Fibroblast of lung (primary cell): ENCODE measurements around the gene CCL17.

Experiments
- EZH2 ChIP-seq: IDR thresholded peaks from 2 replicates; pipeline ENCODE4 v1.5.1; 2012; ENCODE audit warnings: low read length, control low read depth, mild to moderate bottlenecking; ENCODE audit errors: missing control alignments
- TF ChIP-seq, protein P1 (sequence below), 2 donors: IDR thresholded peaks in 1 of 2; conservative IDR thresholded peaks in 1 of 2; 1 replicate in 1 of 2; 2 replicates in 1 of 2; pipeline ENCODE4 v1.5.1; 2011 to 2012; ENCODE audit warnings: low read length in 2 of 2, control low read depth in 1 of 2, inconsistent platforms in 1 of 2, low read depth in 1 of 2, mild to moderate bottlenecking in 1 of 2

DNA sequence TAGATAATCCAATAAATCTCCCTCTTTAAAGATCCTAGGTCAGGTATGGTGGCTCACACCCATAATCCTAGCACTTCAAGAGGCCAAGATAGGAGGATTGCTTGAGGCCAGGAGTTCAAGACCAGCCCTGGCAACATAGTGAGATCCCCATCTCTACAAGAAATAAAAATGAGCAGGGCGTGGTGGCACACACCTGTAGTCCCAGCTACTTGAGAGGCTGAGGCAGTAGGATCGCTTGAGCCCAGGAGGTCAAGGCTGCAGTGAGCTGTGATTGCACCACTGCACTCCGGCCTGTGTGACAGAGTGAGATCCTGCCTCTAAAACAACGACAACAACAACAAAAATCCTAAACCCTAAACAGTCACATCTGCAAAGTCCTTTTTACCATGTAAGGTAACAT, 48.0 kb upstream of the CCL17 start:
- TF ChIP-seq, protein P1, sequence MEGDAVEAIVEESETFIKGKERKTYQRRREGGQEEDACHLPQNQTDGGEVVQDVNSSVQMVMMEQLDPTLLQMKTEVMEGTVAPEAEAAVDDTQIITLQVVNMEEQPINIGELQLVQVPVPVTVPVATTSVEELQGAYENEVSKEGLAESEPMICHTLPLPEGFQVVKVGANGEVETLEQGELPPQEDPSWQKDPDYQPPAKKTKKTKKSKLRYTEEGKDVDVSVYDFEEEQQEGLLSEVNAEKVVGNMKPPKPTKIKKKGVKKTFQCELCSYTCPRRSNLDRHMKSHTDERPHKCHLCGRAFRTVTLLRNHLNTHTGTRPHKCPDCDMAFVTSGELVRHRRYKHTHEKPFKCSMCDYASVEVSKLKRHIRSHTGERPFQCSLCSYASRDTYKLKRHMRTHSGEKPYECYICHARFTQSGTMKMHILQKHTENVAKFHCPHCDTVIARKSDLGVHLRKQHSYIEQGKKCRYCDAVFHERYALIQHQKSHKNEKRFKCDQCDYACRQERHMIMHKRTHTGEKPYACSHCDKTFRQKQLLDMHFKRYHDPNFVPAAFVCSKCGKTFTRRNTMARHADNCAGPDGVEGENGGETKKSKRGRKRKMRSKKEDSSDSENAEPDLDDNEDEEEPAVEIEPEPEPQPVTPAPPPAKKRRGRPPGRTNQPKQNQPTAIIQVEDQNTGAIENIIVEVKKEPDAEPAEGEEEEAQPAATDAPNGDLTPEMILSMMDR (conservative IDR thresholded peaks at IDR 0.05 in 1 of 2, IDR thresholded peaks at IDR 0.05 in 1 of 2; ENCODE audit: low read depth in 1 of 2, low read length in 2 of 2), result no peak
- TF ChIP-seq EZH2, result no peak
